Glutamatergic neuron (in vitro differentiated cells): ENCODE data around the gene PACSIN2. TPM values are rescaled to one million over a fixed set of nuclear protein-coding genes. Genes with fewer than 3 reads are reported as not detected.

ENCODE experiments used
- DNase-seq: peaks from one replicate; pipeline ENCODE4 v3.0.0; 2022
- H3K27ac Mint-ChIP-seq: one replicate; pipeline ENCODE4 v1.8.0; 2020; ENCODE audit warnings: mild to moderate bottlenecking, mixed read lengths, inconsistent platforms; ENCODE audit not compliant: unreplicated experiment
- H3K27me3 Mint-ChIP-seq: one replicate; pipeline ENCODE4 v1.8.0; 2020; ENCODE audit warnings: mild to moderate bottlenecking, moderate library complexity, mixed read lengths, inconsistent platforms; ENCODE audit not compliant: unreplicated experiment
- H3K36me3 Mint-ChIP-seq: one replicate; pipeline ENCODE4 v1.8.0; 2020; ENCODE audit warnings: mild to moderate bottlenecking, mixed read lengths, inconsistent platforms; ENCODE audit not compliant: unreplicated experiment
- H3K4me1 Mint-ChIP-seq: one replicate; pipeline ENCODE4 v1.8.0; 2020; ENCODE audit warnings: mild to moderate bottlenecking, low read depth, mixed read lengths, inconsistent platforms; ENCODE audit not compliant: unreplicated experiment
- H3K4me3 Mint-ChIP-seq: one replicate; pipeline ENCODE4 v1.8.0; 2020; ENCODE audit warnings: mild to moderate bottlenecking, mixed read lengths, inconsistent platforms; ENCODE audit not compliant: unreplicated experiment
- H3K9me3 Mint-ChIP-seq: one replicate; pipeline ENCODE4 v1.8.0; 2020; ENCODE audit warnings: mild to moderate bottlenecking, moderate library complexity, mixed read lengths, inconsistent platforms; ENCODE audit not compliant: unreplicated experiment
- CTCF ChIP-seq: fragments of 200-600 bp; sonication (generic); IDR thresholded peaks from one replicate; pipeline ENCODE4 v1.5.0; 2021; ENCODE audit not compliant: partially characterized antibody, unreplicated experiment
- total RNA-seq: library from RNA; stranded (reverse); fragmentation: NEBNext Ultra II Directional; extraction: Animal tissue kit (Norgen Biotek cat#: 25700); gene quantifications from one replicate; pipeline ENCODE4 v1.2.1, GENCODE V29; 2021; ENCODE audit not compliant: unreplicated experiment

The PACSIN2 gene
- total RNA-seq, 1 donor from 2014 or later: 47.3 TPM

DNA sequence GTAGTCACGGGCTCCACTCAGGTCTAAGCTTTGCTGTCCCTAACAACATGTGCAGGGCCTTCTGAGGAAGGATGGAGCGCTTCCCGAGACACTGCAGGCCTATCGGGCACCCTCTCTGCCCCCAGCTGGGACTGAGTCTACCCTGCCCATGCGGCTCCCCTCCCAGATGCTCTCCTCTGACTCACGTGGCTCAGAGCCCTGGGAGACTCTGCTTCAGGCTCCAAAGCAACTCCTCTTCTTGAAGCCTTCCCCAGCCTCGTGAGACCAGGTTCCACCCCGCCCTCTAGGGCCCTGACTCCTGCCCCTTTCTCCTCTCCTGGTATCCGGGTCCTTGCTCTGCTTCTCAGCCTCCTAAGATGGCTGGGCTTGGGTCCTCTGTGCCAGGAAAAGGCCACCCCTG, 129.5 kb downstream of the PACSIN2 start:
- no peak for DNase-seq
- Mint-ChIP-seq H3K27me3 (peaks cover 2% of the 10 kb centered on the region), H3K4me3 (no peak overlapping the region), H3K4me1 (peaks cover 3% of the 10 kb centered on the region), H3K27ac (no peak overlapping the region), H3K9me3 (peaks cover 2% of the 10 kb centered on the region), H3K36me3 (peaks cover 5% of the 10 kb centered on the region)
- TF ChIP-seq CTCF: no peak

- TF ChIP-seq CTCF: no peak
- no peak for DNase-seq
- H3K27me3 Mint-ChIP-seq: peaks cover 2% of the 10 kb centered on the region
- no peak overlapping the region for H3K27ac Mint-ChIP-seq
- peaks cover 3% of the 10 kb centered on the region for H3K4me1 Mint-ChIP-seq
- peaks cover 4% of the 10 kb centered on the region for H3K9me3 Mint-ChIP-seq
- H3K36me3 Mint-ChIP-seq: peaks cover 5% of the 10 kb centered on the region
- H3K4me3 Mint-ChIP-seq: no peak overlapping the region
These were observed 130.2 kb downstream of the PACSIN2 start for GRCh38 chr22:42884616-42885375.

GRCh38 chr22:42883970-42884369, 131.0 kb downstream of the PACSIN2 start:
- no peaks in the 10 kb centered on the region for H3K36me3 Mint-ChIP-seq
- DNase-seq: no peak
- no peak overlapping the region for H3K4me3 Mint-ChIP-seq
- H3K27ac Mint-ChIP-seq: no peak overlapping the region
- TF ChIP-seq CTCF: no peak
- H3K9me3 Mint-ChIP-seq: peaks cover 4% of the 10 kb centered on the region
- H3K27me3 Mint-ChIP-seq: peaks cover 2% of the 10 kb centered on the region
- H3K4me1 Mint-ChIP-seq: no peaks in the 10 kb centered on the region

DNA sequence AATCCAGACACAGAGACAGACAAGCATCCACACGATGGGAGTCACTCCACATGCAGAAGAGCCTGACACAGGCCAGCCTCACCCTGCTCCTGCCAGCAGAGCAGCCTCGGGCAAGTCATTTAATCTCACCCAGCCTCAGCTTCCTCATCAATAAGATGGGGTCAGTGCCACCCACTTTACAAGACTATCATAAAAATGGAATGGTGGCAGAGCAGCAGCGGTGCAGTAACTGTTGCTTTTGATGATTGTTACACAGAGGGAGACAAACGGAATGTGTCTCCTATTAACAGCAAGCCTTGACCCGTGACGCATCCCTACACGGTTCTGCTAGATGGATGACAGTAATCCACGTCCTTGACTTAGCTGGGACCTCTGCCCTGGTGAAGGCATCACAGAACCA, 131.8 kb downstream of the PACSIN2 start:
- TF ChIP-seq CTCF: no peak
- H3K36me3 Mint-ChIP-seq: no peaks in the 10 kb centered on the region
- no peaks in the 10 kb centered on the region for H3K4me1 Mint-ChIP-seq
- DNase-seq: no peak
- H3K9me3 Mint-ChIP-seq: peaks cover 4% of the 10 kb centered on the region
- H3K27me3 Mint-ChIP-seq: peaks cover 2% of the 10 kb centered on the region
- H3K4me3 Mint-ChIP-seq: no peak overlapping the region
- H3K27ac Mint-ChIP-seq: no peak overlapping the region

DNA sequence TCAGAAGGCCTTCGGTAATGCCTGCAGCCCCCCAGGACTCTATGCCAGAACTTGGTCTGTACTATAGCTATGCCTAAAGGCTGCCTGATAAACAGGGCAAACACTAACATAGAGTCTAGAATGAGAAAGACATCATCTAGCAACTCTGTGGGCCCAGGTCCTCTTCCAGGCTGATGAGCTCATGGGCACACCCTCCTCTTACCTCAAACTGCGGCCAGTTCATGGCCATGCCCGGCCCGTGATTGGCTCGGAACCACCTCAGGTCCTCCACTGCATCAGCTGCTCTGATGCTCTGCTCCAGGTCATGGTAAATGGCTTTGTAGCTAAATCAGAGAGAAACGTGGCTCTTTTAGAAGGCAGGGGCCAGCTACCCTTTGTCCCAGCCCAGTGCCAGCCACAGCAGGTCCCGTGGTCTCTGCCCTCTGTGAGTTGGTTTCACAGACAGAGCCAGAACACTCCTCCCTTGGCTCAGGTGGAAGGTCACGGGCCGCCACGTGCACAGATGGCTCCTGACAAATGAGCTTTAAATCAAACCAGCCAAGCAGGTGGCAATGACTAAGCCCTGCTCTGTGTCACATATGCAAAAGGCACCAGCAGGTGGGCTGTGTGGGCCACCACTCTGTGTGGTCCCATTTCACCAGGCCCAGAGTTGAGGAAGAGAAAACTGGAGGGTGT, 132.8 kb downstream of the PACSIN2 start:
- Mint-ChIP-seq H3K27me3 (no peaks in the 10 kb centered on the region), H3K27ac (no peak overlapping the region), H3K9me3 (peaks cover 4% of the 10 kb centered on the region)

More for the DNA sequence above, 132.8 kb downstream of the PACSIN2 start:
- Mint-ChIP-seq H3K36me3 (no peaks in the 10 kb centered on the region), H3K4me1 (no peaks in the 10 kb centered on the region), H3K4me3 (no peak overlapping the region)
- TF ChIP-seq CTCF: no peak
- DNase-seq: no peak
